ENCODE measurements around the gene NPNT.

The NPNT gene

DNA sequence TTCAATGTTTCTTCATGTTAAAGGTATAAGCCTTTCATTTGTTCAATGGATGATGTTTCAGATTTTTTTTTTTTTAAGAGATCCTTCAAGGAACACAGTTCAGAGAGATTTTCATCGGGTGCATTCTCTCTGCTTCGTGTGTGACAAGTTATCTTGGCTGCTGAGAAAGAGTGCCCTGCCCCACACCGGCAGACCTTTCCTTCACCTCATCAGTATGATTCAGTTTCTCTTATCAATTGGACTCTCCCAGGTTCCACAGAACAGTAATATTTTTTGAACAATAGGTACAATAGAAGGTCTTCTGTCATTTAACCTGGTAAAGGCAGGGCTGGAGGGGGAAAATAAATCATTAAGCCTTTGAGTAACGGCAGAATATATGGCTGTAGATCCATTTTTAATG, 75.8 kb downstream of the NPNT start:
- DNase-seq = no peak

DNA sequence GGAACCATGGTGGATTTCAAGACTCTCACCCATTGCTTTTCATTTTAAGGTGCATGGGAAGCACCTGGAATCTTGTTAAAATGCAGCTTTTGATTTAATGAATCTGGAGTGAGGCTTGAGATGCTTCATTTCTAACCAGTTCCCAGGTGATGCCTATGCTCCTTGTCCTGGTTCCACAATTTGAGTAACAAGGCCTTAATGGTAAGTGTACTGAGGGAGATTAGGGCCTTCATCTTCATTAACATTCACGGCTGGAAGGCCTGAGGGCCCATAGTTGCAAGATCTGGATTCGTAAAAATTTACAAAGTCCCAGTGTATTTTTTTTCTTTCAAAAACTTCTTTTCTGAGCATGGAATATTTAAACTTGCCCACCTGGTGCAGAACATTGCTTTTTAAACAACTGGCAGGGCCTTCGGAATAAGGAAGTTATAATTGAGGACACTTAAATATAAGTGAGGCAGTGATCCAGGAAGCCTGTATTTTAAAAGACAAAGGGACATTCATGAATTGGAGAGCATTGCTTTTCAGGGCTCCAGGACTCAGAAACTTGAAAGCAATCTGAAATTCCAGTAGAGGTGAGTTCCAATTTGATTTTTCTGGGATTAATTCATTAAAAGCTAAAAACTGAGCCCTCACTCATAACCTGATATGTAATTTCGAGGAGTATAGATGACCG, 77.8 kb downstream of the NPNT start:
- no peak for DNase-seq

DNA sequence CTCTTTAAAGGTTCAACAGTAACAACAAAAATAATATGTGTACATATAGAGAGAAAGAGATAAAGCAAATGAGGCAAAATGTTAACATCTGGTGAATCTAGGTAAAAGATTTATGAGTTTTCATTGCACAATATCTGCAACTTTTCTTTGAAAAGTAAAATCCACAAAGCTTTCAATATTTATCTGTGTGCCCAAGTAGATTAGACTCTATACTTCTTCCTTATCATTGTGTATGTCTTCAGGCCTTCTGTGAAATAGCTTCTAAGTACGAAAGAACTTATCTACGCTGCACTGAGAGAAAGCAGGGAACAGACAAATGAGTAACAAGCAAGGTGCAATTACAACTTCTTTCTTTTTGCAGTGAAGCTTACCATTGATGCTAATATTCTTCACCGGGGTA, 81.6 kb downstream of the NPNT start:
- no peak for DNase-seq

DNA sequence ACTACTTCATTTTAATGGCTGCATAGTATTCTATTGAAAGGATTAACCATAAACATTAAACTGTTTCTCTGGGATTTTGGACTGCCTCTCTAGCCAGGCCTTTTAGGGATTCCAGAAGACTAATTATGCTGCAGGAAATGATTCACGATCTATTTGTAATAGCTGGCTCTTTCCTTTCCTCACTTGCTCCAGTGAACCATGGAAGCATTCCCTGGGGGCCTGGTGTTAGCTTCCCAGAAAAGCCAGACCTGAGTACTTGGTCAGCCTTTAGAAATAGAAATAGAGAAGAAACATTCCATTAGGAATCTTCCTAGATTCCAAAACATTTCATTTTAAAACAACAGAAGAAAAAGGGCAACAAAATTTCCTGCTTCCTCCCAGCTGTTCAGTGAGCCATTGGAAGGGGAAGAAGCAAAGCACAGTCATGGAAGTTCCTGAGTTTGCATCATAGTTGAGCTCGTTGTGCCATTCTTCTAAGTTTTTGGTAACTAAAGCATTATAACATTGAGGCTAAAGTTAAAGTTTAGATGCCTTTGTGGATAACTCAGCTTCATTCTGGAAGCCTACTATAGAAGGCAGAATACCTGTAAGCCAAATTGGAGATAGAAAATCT, 83.5 kb downstream of the NPNT start:
- no peak for DNase-seq

DNA sequence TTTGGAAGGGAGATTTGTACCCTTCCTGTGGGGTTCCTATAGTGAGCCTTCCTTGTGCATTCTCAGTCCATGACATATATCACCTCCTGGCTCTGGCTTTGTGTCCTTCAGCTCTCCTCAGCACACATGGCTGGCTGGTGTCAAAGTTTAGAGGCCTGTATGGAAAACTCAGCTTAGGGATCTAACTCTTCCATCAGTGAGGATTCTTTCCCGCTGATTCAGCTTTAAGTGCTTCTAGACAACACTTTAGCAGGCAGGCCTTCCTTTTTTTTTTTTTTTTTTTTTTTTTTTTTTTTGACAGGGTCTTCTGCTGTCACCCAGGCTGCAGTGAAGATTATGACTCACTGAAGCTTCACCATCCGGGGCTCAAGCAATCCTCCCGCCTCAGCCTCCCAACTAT, 84.2 kb downstream of the NPNT start:
- DNase-seq = no peak

DNA sequence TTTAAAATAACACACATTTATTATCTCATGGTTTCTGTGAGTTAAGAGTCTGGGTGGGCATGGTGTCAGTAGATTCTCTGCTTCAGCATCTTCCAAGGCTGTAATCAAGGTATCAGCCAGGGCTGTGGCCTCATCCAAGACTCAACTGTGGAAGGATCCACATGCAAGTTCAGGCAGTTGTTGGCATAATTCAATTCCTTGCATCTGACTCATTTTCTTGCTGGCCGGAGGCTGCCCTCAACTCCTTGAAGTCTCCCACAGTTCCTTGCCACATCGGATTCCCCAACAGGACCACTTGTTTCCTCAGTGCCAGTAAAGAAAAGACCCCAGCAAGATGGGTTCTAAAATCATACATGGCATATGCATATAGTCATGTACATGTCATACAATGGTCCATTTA, 93.4 kb downstream of the NPNT start:
- no peak for DNase-seq

DNA sequence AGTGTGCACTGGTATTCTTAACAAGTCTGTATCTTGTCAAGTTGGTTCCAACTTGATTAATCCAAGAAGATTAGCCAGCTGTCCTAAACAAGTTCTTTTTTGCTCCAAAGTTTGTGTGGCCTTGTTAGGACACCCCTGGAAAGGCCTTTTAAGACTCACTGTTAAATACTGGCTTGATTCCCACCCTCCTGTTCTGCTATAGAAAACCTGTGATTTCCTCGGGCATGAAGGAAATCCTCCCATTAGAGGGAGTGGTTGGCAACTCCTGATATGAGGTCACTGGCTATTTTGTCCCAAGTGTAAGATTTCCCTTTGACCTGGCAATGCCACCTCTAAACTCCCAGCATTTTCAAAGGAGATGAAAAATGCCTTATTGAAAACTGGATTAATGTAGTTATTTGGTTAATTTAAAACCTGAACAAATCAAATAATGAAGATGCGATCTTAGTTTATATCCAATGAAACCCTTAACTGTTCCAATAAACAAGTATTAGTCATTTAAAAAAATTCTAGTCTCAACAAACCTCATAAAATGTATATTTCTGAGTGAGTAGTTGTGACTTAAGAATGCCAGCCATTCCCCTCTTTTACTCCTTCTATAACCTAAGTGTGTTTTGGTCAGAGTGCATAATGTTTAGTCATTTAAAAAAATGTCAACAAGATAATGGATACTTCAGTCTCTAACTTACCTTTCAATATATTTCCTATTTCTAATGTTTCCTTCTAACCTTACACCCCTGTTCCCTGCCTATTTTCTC, 94.4 kb downstream of the NPNT start:
- DNase-seq = no peak

DNA sequence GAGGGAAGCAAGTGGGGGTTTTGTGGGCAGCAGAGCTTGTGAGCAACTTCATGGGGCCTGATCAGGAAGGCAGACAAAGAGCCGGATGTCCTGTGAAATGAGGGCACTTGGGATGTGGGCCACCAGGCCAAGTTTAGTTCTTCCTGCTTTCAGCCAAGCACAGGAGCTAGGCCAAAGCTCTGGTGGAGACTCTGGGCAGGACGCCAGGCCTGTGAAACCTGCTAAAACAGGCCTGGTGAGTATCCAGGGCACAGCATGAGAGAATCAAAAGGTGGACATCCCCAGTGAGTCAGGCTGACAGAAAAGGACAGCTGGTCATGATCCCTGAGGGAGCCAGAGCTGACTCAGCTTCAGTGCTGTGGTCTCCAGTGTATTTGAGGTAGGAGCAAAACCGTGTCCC, 95.7 kb downstream of the NPNT start:
- DNase-seq = no peak

DNA sequence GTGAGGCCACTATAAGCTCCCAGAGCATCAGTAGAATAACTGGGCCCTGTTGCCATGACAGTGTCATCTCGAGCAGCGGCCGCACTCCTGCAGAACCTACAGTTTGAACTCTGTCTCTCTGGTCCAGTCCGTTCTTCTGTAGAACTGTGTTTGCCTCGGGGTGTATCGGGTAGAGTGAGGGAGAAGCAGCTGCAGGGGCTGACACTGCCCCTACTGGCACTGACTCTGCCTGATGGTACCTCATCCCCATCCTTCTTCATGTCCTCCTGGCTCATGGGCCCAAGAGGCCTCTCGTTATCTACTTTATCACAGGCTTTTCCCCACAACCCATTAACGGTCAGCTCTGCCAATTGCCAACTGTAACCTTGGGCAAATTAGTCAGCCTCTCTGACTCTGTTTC, 96.5 kb downstream of the NPNT start:
- DNase-seq = no peak

DNA sequence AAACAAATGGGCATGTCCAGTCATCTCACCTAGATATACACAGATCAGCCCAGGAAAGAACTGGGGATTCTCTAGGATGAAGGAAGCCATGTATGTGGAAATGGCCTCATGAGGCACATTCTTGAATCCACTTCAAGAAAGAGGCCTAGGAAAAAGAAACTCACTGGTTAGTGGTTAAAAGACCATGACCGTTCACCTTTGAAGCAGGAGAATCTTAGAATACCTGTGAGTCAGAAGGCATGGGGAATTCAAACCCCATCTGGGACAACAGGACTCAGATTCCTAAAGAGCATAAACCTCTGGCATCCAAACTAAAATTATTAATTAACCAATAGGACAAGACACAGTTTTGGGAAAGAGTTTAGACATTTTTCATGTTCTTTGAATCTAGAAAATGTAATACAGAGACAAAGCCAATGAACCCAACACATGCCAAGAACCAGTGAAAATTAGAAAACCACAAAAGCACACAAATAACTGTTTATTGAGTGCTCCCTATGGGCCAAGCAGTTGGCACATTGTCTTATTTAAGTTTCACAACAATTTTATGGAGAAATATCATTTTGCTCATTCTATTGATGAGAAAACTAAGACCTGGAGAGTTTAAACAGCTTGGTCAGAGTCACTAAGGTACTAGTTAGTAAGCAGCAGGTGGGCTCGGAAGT, 97.5 kb downstream of the NPNT start:
- DNase-seq = no peak

DNA sequence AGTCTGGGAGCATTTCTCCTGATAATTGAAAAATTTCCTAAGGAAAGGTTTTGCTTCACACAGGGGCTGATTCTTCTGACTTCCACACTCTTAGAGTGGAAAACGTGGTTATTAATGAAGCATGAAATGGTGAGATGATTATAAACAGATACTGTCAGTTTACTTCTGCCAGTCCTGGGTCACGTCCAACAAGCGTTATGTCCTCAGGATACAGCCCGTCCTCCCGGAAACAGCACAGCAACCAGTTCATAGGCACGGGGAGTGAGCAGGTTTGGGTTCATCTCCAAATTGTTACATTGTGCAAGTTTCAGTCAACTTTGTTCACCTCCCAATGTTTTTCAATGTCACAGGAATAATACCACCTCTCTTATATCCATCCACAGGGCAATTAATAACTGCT, 98.8 kb downstream of the NPNT start:
- no peak for DNase-seq

DNA sequence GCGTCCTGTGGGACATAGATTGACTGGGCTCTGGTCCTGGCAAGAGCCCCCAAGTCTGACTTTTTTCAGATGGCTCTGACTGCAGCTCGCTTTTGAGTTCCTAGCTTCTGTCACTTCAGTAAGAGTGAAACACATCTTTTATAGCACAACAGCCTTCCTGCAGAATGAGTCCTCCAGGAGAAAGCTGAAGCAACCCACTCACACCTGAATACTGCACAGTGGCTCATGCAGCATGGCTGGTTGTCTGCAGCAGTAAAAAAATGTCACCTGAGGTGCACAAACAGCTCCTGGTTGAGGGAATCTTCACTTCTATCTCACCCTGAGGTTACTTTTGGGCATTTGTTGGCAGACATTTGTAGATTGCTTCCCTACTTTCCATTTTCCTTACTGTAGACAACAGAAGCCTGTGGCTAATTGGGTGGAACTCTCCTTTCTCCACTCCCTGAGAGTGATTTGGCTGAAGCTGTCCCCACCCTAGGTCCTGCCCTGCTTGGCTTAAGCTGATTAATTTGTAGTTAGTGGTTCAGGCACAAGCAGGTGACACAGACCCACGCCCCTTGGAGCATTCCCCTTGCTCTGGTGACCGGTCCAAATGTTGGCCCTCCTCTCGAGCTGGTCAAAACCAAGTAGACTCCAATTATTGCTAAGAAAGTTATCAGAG, 99.7 kb downstream of the NPNT start:
- DNase-seq = no peak

DNA sequence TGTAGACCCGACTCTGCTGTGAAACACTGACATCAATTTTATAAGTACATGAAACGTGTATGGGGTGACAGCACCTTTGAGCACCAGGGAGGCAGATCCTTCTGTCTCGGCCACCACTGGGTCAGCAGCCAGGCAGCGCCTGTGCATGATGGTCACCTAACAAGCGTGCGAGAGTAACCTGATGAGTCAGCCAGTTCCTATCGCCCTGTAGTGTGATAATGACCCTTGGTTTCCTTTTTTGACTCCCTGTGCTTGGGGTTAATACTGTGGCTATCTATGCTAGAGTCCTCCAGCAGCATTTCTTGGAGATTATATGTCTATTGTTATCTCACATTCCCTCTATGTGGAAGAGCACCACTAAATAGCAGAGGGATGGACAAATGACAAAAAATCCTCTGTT, 101.6 kb downstream of the NPNT start:
- DNase-seq = no peak

DNA sequence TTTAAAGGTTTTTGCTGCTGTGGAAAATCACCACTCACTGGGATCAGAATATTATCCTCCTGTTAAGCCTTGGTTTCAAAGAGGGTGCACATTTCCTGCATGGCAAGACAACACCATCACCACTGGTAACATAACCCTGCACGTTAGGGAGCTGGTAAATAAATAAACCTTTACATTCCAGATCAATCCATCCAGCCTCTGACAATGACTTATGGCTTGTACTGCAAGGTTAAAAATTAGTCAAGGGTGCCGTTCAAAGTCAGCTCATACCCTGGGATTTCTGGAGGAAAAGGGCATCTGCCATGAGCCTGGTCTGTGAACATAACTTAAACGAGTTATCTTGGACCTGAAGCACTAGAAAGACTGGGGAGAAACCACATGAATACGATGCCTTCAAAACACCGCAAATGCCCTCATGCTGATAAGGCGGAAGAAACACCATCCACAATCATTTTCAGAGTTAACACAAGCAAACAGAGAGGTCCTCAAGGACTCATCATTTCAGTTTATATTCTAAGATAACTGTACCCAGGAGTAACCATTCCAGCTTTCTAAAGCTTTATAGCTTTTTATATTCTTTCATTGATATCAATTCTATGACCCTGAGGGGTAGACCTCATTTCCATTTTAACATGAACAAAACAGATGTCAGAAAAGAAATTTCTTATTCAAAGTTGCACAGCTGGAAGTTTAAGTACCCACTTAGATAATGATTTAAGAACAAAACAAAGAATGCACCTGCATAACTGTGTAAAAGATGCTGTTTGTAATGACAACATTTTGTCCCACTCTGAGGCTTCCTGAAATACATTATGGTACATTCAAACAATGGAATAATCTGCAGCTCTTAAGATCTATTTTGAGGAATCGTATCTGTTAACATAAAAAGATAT, 103.1 kb downstream of the NPNT start:
- no peak for DNase-seq

DNA sequence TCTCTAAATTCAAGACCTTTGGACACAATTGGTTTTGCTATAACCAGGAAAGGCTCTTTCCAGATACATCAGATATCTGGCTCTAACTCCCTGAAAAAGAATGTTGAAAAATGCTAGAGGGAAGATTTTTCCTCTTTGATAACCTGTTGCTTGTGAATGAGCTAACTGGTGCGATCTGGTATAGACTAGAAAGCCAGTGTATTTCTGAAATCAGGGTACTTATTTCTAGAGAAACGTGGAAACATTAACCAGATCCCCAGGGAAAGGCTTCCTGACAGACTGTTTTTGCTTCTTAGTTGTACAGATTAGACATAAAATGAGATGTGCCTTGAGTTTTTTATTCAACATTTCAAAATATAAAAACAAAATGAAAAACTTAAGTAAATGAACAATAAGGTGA, 107.7 kb downstream of the NPNT start:
- no peak for DNase-seq

DNA sequence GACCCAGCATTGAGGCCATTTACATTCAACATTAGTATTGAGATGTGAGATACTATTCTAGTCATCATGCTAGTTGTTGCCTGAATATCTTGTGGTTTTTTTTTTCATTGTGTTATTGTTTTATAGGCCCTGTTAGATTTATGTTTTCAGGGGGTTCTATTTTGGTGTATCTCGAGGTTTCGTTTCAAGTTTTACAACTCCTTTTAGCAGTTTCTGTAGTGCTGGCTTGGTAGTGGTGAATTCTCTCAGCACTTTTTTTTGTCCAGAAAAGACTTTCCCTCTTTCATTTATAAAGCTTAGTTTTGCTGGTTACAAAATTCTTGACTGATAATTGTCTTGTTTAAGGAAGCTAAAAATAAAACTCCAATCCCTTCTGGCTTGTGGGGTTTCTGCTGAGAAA, 115.5 kb downstream of the NPNT start:
- DNase-seq = no peak

DNA sequence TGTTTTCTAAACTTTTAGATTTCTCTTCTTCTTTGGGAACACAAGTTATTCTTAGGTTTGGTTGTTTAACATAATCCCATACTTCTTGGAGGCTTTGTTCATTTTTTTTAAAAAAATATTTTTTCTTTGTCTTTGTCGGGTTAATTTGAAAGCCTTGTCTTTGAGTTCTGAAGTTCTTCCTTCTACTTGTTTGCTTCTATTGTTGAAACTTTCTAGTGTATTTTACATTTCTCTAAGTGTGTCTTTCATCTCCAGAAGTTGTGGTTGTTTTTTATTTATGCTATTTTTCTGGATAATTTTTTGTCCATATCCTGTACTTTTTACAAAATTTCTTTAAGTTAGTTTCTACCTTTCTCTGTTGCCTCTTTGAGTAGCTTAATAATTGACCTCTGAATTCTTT, 116.1 kb downstream of the NPNT start:
- DNase-seq = no peak

DNA sequence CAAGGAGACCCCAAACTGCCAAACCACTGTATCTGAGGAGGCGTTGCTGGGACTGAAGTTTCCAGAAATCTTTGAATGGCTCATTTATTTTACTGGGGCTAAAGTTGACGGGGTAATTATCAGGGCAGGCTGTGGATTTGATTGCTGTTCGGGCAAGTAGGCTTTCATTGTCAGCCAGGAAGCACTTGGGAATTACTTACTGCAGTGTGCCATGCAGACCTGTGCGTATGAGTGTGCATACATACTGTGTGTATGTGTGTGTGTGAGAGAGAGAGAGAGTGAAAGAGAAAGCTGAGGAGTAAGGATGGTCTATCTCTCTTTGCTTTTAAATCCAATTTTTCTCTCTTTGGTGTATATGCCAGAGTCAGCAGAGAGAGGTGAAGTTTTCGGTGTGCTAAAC, 122.7 kb downstream of the NPNT start:
- no peak for DNase-seq

DNA sequence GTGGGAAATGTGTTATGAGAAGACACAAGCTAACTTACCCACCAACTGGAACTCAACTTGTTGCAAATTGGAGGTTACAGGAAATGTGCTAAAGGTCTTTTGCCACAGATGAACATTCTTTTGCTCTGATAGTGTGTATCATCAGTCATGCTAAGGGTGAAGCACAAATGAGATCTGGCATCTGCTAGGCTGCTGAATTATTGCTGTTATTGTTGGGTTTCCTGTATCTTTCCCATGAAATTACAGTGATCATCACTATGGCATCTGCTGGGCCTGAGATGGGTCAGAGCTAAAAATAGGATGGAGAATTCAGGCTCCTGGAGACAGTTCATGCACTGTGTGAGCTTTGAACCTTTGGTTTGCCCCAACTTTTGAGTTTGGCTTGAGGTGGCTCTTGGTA, 124.5 kb downstream of the NPNT start:
- no peak for DNase-seq

All from NCI-H2171 (cell line).